Mucosa of descending colon (tissue), 3 donors: ENCODE data around the gene RTBDN. TPM values are rescaled to one million over a fixed set of nuclear protein-coding genes. Genes with fewer than 3 reads are reported as not detected.

ENCODE experiments used
- ATAC-seq: fragments of 200-7000 bp; cut with Tn5 transposase; one replicate; pipeline ENCODE4 v1.9.1; 2020; ENCODE audit warnings: mild to moderate bottlenecking, moderate library complexity
- DNase-seq, 3 donors: peaks; one replicate each; pipeline ENCODE4 v3.0.0-alpha.2; 2020
- H3K36me3 ChIP-seq: fragments of 200-600 bp; one replicate; pipeline ENCODE4 v1.8.0; 2021; ENCODE audit warnings: low read depth, mild to moderate bottlenecking
- H3K4me1 ChIP-seq: fragments of 200-600 bp; one replicate; pipeline ENCODE4 v1.8.0; 2021; ENCODE audit warnings: low read depth, mild to moderate bottlenecking
- H3K4me3 ChIP-seq: fragments of 200-600 bp; one replicate; pipeline ENCODE4 v1.8.0; 2021; ENCODE audit warnings: mild to moderate bottlenecking
- H3K9me3 ChIP-seq: fragments of 200-600 bp; one replicate; pipeline ENCODE4 v1.8.0; 2021; ENCODE audit warnings: mild to moderate bottlenecking
- CTCF ChIP-seq: fragments of 200-600 bp; IDR thresholded peaks from one replicate; pipeline ENCODE4 v1.8.0; 2022; ENCODE audit warnings: antibody characterized with exemption, mild to moderate bottlenecking
- intact Hi-C, 2 donors: fragments of 100-400 bp; cut with DNase I in 1 of 2; cut with micrococcal nuclease in 1 of 2; formaldehyde crosslinking; loops; one replicate each; pipeline versions ENCODE4 v1.11.0 to v1.11.1; 2022; cut with DNase I, micrococcal nuclease
- total RNA-seq, 3 donors: library from RNA; stranded (reverse); fragmentation: NEBNext Ultra II Directional in 2 of 3; extraction: Animal tissue kit (Norgen Biotek cat#: 25700) in 2 of 3; gene quantifications; one replicate each; pipeline versions ENCODE4 v1.2.1 to v1.2.4, GENCODE V29; 2021 to 2023
- donor health status: DM: no; HTN: no; CAD: no; lungs with moderate emphysema.
- donor health status: DM: no; HTN: no; CAD: no.
- donor health status: DM: no; HTN: yes; CAD: no.

Gene RTBDN
- total RNA-seq, 3 donors from 2014 or later = 0.87 to 1.7 TPM; not detected in 1

GRCh38 chr19:12796146-12797071 lies 38.0 kb downstream of the RTBDN start:
- H3K9me3 ChIP-seq = no peaks in the 10 kb centered on the region
- peak; percentile 78 to 79 (median 78) for DNase-seq
- no peaks in the 10 kb centered on the region for H3K36me3 ChIP-seq
- H3K4me1 ChIP-seq = peaks cover 28% of the 10 kb centered on the region
- intact Hi-C loops = loop anchor here (2.0 to 5.0 kb wide), 2 partner anchors 20 to 34 kb away; no protein-coding TSS in a partner anchor
- H3K4me3 ChIP-seq = no peak overlapping the region
- TF ChIP-seq CTCF = peak; percentile 86
- ATAC-seq = peak; percentile 43

GRCh38 chr19:12794971-12795381 lies 39.4 kb downstream of the RTBDN start:
- intact Hi-C loops = loop anchor here (5.0 kb wide), 1 partner anchor 33 kb away; no protein-coding TSS in a partner anchor
- Histone ChIP-seq H3K36me3 (no peaks in the 10 kb centered on the region), H3K9me3 (no peaks in the 10 kb centered on the region), H3K4me3 (no peak overlapping the region), H3K4me1 (peaks cover 28% of the 10 kb centered on the region)
- ATAC-seq (no peak), DNase-seq (peak in 2 of 3 donors; percentile 33 to 39)
- TF ChIP-seq CTCF = no peak

- intact Hi-C loops = no loop called here
- no peak for DNase-seq
- H3K4me3 ChIP-seq = peak overlapping the region; percentile 83
Measured at GRCh38 chr19:12794196-12794941, 40.0 kb downstream of the RTBDN start.

GRCh38 chr19:12793290-12794195 lies 40.8 kb downstream of the RTBDN start:
- intact Hi-C loops = no loop called here
- peak overlapping the region; percentile 83 for H3K4me3 ChIP-seq
- DNase-seq = peak; percentile 95 to 96 (median 96)
- peak; percentile 47 for ATAC-seq
- peaks cover 29% of the 10 kb centered on the region for H3K4me1 ChIP-seq
- no peaks in the 10 kb centered on the region for H3K9me3 ChIP-seq
- no peak for TF ChIP-seq CTCF
- H3K36me3 ChIP-seq = no peaks in the 10 kb centered on the region

More at GRCh38 chr19:12794196-12794941, 40.0 kb downstream of the RTBDN start:
- no peak for TF ChIP-seq CTCF
- no peak for ATAC-seq
- no peaks in the 10 kb centered on the region for H3K9me3 ChIP-seq
- H3K36me3 ChIP-seq = no peaks in the 10 kb centered on the region
- peaks cover 26% of the 10 kb centered on the region for H3K4me1 ChIP-seq

- intact Hi-C loops = no loop called here
- H3K36me3 ChIP-seq = no peaks in the 10 kb centered on the region
- peaks cover 35% of the 10 kb centered on the region for H3K4me1 ChIP-seq
- no peaks in the 10 kb centered on the region for H3K9me3 ChIP-seq
- ATAC-seq = no peak
- DNase-seq = peak; percentile 57 to 67 (median 59)
- no peak for TF ChIP-seq CTCF
- H3K4me3 ChIP-seq = peak overlapping the region; percentile 83
Measured at GRCh38 chr19:12792853-12793289, 41.5 kb downstream of the RTBDN start.
